Measurements from ENCODE around the gene WIZ. TPM values are rescaled to one million over a fixed set of nuclear protein-coding genes. Genes with fewer than 3 reads are reported as not detected.

WIZ gene
- total and polyA plus RNA-seq, 2 experiments from 2014 or later = 40.3 to 82.7 TPM

DNA sequence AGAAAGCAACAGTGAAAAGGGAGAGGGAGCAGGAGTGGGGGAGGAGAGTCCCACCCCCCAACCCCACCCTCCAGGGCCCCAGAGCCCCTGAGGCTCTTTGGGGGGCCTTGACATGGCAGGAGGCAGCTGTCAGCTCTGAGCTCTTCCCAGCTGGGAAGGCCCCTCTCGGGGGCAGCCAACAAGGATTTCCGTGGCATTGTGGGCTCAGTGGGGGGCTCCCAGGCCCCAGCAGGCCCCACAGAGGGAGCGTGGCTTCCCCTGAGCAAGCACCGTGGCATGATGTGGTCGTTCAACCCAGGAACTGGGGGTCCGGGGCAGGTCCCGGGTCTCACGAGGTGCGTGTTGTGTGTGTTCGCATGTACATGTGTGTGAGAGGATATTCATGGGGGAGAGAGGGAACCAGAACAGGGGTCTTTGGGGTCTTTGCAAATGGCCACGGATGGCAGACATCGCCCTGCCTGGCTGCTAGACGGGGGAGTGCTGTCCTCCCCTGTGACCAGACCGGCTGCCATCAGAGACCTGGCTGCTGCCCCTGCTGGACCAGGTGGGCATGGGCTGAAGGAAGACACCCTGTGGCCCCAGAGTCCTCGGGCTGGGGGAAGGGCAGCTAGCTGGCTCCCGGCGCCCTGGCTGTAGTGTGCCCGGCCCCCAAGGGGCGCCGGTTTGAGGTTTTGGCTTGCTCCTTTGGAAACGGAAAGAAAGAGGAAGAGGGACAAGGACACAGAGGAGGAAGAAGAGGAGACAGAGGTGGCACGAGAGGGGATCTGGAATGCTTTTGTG is 27.3 kb downstream of the WIZ start:
- H3K36me3 ChIP-seq = peaks cover 36% of the 10 kb centered on the region
- no peaks in the 10 kb centered on the region for H3K27me3 ChIP-seq
- no peak for DNase-seq (ENCODE audit: low read depth in 1 of 2, low spot score in 1 of 2)
- H3K9me3 ChIP-seq (ENCODE audit: low read depth) = no peaks in the 10 kb centered on the region
- TF ChIP-seq, protein P1, sequence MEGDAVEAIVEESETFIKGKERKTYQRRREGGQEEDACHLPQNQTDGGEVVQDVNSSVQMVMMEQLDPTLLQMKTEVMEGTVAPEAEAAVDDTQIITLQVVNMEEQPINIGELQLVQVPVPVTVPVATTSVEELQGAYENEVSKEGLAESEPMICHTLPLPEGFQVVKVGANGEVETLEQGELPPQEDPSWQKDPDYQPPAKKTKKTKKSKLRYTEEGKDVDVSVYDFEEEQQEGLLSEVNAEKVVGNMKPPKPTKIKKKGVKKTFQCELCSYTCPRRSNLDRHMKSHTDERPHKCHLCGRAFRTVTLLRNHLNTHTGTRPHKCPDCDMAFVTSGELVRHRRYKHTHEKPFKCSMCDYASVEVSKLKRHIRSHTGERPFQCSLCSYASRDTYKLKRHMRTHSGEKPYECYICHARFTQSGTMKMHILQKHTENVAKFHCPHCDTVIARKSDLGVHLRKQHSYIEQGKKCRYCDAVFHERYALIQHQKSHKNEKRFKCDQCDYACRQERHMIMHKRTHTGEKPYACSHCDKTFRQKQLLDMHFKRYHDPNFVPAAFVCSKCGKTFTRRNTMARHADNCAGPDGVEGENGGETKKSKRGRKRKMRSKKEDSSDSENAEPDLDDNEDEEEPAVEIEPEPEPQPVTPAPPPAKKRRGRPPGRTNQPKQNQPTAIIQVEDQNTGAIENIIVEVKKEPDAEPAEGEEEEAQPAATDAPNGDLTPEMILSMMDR (IDR thresholded peaks at IDR 0.05; ENCODE audit: low read depth, low read length) = no peak
- peak overlapping the region; percentile 16 for H3K27ac ChIP-seq
- no peak overlapping the region for H3K4me3 ChIP-seq
- peaks cover 3% of the 10 kb centered on the region for H3K4me1 ChIP-seq (ENCODE audit: low read depth)

DNA sequence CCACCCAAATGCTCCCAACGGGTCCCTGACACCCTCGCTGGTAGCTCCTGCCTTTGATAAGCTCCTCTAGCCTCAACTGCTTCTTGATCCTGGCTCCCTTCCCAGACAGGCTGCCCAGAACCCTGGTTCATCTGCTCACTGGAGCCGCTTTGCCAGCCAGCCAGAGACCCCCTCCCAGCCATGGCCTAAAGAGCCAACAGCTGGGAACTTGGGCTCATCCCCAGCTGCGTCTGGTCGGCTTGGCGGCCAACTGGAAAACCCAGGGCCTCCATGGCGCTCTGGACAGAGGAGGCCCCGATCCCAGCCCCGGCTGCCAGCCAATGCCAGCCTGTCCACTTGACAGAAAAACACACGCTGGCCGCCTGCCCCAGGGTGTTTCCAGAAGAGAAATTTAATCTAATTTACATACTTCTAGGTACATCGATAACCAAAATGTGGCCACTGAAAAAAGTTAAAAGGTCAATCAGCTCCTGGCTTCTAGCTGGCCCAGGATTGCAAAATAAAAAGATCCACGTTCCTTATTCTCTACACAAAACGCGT is 28.0 kb downstream of the WIZ start:
- DNase-seq (ENCODE audit: low read depth in 1 of 2, low spot score in 1 of 2) = no peak
- Histone ChIP-seq H3K4me1 (ENCODE audit: low read depth) (peaks cover 10% of the 10 kb centered on the region), H3K36me3 (peaks cover 32% of the 10 kb centered on the region), H3K4me3 (no peak overlapping the region), H3K27me3 (no peaks in the 10 kb centered on the region), H3K27ac (peak overlapping the region; percentile 16), H3K9me3 (ENCODE audit: low read depth) (no peaks in the 10 kb centered on the region)
- TF ChIP-seq, protein P1 (IDR thresholded peaks at IDR 0.05; ENCODE audit: low read depth, low read length) = no peak

- no peak overlapping the region for H3K4me3 ChIP-seq
- no peaks in the 10 kb centered on the region for H3K9me3 ChIP-seq (ENCODE audit: low read depth)
- H3K27ac ChIP-seq = peak overlapping the region; percentile 16
- no peak for DNase-seq (ENCODE audit: low read depth in 1 of 2, low spot score in 1 of 2)
- peaks cover 26% of the 10 kb centered on the region for H3K36me3 ChIP-seq
- TF ChIP-seq, protein P1 (IDR thresholded peaks at IDR 0.05; ENCODE audit: low read depth, low read length) = no peak
- H3K27me3 ChIP-seq = no peaks in the 10 kb centered on the region
- H3K4me1 ChIP-seq (ENCODE audit: low read depth) = peaks cover 14% of the 10 kb centered on the region
Observed at GRCh38 chr19:15421136-15421695, 28.5 kb downstream of the WIZ start.

GRCh38 chr19:15419413-15420025 is 30.2 kb downstream of the WIZ start:
- Histone ChIP-seq H3K27me3 (no peaks in the 10 kb centered on the region), H3K36me3 (peaks cover 17% of the 10 kb centered on the region), H3K4me1 (ENCODE audit: low read depth) (peaks cover 14% of the 10 kb centered on the region), H3K9me3 (ENCODE audit: low read depth) (no peaks in the 10 kb centered on the region), H3K27ac (no peak overlapping the region), H3K4me3 (no peak overlapping the region)
- peak in 1 of 2 donors; percentile 14 for DNase-seq (ENCODE audit: low read depth in 1 of 2, low spot score in 1 of 2)
- TF ChIP-seq, protein P1 (IDR thresholded peaks at IDR 0.05; ENCODE audit: low read depth, low read length) = no peak

DNA sequence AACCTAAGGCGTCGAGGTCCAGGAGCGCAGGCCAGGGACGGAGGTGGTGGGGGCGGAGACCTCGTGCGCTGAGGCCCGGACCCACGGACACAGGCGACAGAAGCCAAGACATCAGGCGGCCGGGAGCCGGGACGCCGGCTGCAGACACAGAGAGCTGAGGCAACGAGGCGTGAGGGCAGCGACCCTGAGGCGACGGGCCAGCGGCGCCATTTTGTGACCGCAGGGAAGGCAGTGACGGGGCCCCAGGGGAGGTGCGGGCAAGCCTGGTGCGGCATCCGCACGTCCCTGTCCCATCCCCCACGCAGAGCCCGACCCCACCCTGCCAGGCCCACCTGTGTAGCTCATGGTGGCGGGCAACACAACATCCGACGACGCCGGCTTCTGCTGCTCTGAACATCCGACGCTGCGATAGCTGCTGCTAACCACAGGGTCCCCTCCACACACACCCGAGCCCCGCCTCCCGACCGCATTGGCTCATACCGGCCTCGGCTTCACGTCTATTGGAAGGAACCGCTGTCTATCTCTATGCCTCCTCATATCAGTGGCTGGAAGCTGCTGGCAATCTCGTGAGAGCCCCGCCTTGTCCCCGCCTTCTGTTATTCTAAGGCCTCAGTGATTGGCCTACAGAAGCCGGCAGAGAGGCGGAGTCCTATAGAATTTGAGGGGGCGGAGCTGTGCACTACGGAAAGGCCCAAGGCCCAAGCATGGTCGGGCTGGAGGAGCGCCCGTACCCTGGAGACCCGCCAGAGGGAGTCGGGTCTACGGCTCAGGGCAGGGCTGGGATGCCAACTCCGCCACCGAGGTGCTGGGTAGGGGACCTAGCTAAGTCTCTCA is 31.0 kb downstream of the WIZ start, which contains the start of gene AKAP8L:
TSS of gene AKAP8L (minus strand) at position 410 of the 834 bp plus-strand sequence. CDS start at position 345, 65 bp downstream.
- no peaks in the 10 kb centered on the region for H3K9me3 ChIP-seq (ENCODE audit: low read depth)
- no peaks in the 10 kb centered on the region for H3K27me3 ChIP-seq
- H3K4me1 ChIP-seq (ENCODE audit: low read depth) = peaks cover 20% of the 10 kb centered on the region
- TF ChIP-seq, protein P1 (IDR thresholded peaks at IDR 0.05; ENCODE audit: low read depth, low read length) = peak; percentile 61
- H3K36me3 ChIP-seq = peaks cover 10% of the 10 kb centered on the region
- DNase-seq (ENCODE audit: low read depth in 1 of 2, low spot score in 1 of 2) = peak; percentile 99 to 100
- H3K27ac ChIP-seq = peak within 1 kb of the TSS; percentile 95
- peak within 1 kb of the TSS; percentile 96 for H3K4me3 ChIP-seq

Data from cardiac muscle cell (in vitro differentiated cells and primary cell).